ENCODE data around the gene GRIK3. TPM values are rescaled to one million over a fixed set of nuclear protein-coding genes. Genes with fewer than 3 reads are reported as not detected.

The GRIK3 gene
- total and polyA plus RNA-seq, 4 donors, result 0.03 to 0.08 (median 0.05) TPM; not detected in 1

GRCh38 chr1:36994868-36995267, 39.4 kb downstream of the GRIK3 start (continued):
- TF ChIP-seq CTCF (IDR thresholded peaks at IDR 0.05; ENCODE audit: low read depth, low read length, missing input control) (no peak), EGR1 (IDR thresholded peaks at IDR 0.05; ENCODE audit: low read depth in 2 of 2) (no peak)

DNA sequence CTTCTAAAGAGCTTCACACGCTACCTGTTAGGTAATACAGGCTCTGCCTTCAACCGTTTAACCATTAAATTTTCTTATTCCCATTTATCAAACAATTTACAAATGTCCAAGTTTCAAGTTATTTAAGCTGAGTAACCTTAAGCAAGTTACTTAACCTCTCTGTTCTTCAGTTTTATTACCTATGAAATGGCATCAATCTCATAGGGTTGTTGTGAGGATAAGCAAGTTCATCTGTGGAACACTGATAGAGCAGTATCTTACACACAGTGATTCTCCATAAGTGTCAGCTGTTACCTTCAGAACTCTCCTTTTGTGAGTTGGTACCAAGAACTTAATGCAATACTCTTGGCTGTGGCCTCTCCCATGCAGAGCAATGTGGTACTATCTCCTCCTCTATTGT, 40.0 kb downstream of the GRIK3 start:
- no peak overlapping the region for H3K9ac ChIP-seq (ENCODE audit: low read depth in 1 of 2, low read length in 2 of 2)
- H3K27me3 ChIP-seq (ENCODE audit: control insufficient read depth in 4 of 4, insufficient read depth in 4 of 4, low read length in 3 of 4), result peaks cover 0 to 3% (median under 1%) of the 10 kb centered on the region in 4 donors
- no peaks in the 10 kb centered on the region for H3K9me3 ChIP-seq (ENCODE audit: control insufficient read depth in 4 of 4, low read length in 3 of 4)
- H3K36me3 ChIP-seq (ENCODE audit: control insufficient read depth in 4 of 4, insufficient read depth in 3 of 4, low read depth in 1 of 4, low read length in 3 of 4), result no peaks in the 10 kb centered on the region
- DNase-seq (ENCODE audit: low spot score), result no peak
- H3K27ac ChIP-seq (ENCODE audit: low read depth in 1 of 2, low read length in 2 of 2), result no peak overlapping the region
- no peak overlapping the region for H3K4me3 ChIP-seq (ENCODE audit: low read depth in 1 of 3, low read length in 3 of 3)
- H3K4me1 ChIP-seq (ENCODE audit: control insufficient read depth in 4 of 4, insufficient read depth in 4 of 4, low read length in 3 of 4), result no peaks in the 10 kb centered on the region
- TF ChIP-seq FOXA2 (IDR thresholded peaks at IDR 0.05), result no peak
- no peak for TF ChIP-seq YY1 (IDR thresholded peaks at IDR 0.05)
- no peak for TF ChIP-seq RAD21 (IDR thresholded peaks at IDR 0.05)
- TF ChIP-seq JUND (IDR thresholded peaks at IDR 0.05), result no peak
- TF ChIP-seq HNF4A (conservative IDR thresholded peaks at IDR 0.05), result no peak
- no peak for TF ChIP-seq RXRA (IDR thresholded peaks at IDR 0.05)
- TF ChIP-seq ATF3 (IDR thresholded peaks at IDR 0.05), result no peak
- WGBS, result 50% methylated on average over 2 of the region's 2 CpGs

DNA sequence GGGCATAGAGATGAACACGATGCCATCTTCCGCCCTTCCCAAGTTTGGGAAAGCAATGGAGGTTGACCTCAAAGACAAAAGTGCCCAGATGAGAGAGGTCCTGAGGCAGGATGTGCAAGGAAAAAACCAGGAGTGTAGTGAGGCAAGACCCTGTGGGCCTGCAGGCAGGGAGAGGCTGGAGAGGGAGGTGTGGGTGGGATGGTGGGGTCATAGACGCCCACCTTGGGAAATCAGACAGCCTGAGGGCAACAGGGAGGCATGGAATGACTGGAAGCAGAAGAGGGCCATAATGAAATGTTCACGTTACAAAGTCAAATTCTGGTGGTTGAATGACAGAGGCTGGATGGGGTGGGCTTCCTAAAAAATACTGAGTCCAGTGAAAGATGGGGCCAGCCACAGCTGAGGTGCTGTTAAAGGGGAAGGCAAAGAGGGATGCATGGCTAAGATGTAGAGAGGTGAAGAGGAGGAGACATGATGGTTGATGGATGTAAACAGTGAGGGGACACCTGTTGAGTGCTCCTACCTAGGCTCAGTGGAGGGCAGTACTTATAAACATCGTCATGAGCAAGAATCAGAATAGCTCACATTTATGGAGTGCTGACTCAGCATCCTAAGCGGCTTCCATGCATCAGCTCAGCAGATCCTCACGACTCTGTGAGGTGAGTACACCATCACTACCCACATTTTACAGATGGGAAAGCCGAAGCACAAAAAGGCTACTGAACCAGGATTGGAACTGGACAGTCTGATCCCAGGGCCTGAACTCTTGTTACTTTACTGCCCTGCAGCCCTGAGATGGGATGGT, 42.0 kb downstream of the GRIK3 start:
- H3K4me3 ChIP-seq (ENCODE audit: low read depth in 1 of 3, low read length in 3 of 3), result no peak overlapping the region
- 73% methylated on average over 8 of the region's 8 CpGs for WGBS
- H3K9ac ChIP-seq (ENCODE audit: low read depth in 1 of 2, low read length in 2 of 2), result no peak overlapping the region
- no peaks in the 10 kb centered on the region for H3K36me3 ChIP-seq (ENCODE audit: control insufficient read depth in 4 of 4, insufficient read depth in 3 of 4, low read depth in 1 of 4, low read length in 3 of 4)
- no peaks in the 10 kb centered on the region for H3K9me3 ChIP-seq (ENCODE audit: control insufficient read depth in 4 of 4, low read length in 3 of 4)
- no peaks in the 10 kb centered on the region for H3K4me1 ChIP-seq (ENCODE audit: control insufficient read depth in 4 of 4, insufficient read depth in 4 of 4, low read length in 3 of 4)
- TF ChIP-seq JUND (IDR thresholded peaks at IDR 0.05), result no peak
- TF ChIP-seq GABPA (IDR thresholded peaks at IDR 0.05 in 1 of 2, conservative IDR thresholded peaks at IDR 0.05 in 1 of 2), result no peak
- no peak for TF ChIP-seq HNF4A (conservative IDR thresholded peaks at IDR 0.05)
- no peak for TF ChIP-seq FOXA2 (IDR thresholded peaks at IDR 0.05)
- TF ChIP-seq TAF1 (conservative IDR thresholded peaks at IDR 0.05), result no peak
- no peak for TF ChIP-seq ATF3 (IDR thresholded peaks at IDR 0.05)
- TF ChIP-seq HNF4G (IDR thresholded peaks at IDR 0.05), result no peak
- TF ChIP-seq SP1 (IDR thresholded peaks at IDR 0.05), result no peak
- no peak for TF ChIP-seq EGR1 (IDR thresholded peaks at IDR 0.05; ENCODE audit: low read depth in 2 of 2)
- TF ChIP-seq RAD21 (IDR thresholded peaks at IDR 0.05), result no peak
- TF ChIP-seq YY1 (IDR thresholded peaks at IDR 0.05), result no peak
- no peak for TF ChIP-seq RXRA (IDR thresholded peaks at IDR 0.05)
- no peak for TF ChIP-seq FOXA1 (IDR thresholded peaks at IDR 0.05)
- TF ChIP-seq, protein P1, sequence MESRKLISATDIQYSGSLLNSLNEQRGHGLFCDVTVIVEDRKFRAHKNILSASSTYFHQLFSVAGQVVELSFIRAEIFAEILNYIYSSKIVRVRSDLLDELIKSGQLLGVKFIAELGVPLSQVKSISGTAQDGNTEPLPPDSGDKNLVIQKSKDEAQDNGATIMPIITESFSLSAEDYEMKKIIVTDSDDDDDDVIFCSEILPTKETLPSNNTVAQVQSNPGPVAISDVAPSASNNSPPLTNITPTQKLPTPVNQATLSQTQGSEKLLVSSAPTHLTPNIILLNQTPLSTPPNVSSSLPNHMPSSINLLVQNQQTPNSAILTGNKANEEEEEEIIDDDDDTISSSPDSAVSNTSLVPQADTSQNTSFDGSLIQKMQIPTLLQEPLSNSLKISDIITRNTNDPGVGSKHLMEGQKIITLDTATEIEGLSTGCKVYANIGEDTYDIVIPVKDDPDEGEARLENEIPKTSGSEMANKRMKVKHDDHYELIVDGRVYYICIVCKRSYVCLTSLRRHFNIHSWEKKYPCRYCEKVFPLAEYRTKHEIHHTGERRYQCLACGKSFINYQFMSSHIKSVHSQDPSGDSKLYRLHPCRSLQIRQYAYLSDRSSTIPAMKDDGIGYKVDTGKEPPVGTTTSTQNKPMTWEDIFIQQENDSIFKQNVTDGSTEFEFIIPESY (IDR thresholded peaks at IDR 0.05), result no peak
- TF ChIP-seq, protein P2, sequence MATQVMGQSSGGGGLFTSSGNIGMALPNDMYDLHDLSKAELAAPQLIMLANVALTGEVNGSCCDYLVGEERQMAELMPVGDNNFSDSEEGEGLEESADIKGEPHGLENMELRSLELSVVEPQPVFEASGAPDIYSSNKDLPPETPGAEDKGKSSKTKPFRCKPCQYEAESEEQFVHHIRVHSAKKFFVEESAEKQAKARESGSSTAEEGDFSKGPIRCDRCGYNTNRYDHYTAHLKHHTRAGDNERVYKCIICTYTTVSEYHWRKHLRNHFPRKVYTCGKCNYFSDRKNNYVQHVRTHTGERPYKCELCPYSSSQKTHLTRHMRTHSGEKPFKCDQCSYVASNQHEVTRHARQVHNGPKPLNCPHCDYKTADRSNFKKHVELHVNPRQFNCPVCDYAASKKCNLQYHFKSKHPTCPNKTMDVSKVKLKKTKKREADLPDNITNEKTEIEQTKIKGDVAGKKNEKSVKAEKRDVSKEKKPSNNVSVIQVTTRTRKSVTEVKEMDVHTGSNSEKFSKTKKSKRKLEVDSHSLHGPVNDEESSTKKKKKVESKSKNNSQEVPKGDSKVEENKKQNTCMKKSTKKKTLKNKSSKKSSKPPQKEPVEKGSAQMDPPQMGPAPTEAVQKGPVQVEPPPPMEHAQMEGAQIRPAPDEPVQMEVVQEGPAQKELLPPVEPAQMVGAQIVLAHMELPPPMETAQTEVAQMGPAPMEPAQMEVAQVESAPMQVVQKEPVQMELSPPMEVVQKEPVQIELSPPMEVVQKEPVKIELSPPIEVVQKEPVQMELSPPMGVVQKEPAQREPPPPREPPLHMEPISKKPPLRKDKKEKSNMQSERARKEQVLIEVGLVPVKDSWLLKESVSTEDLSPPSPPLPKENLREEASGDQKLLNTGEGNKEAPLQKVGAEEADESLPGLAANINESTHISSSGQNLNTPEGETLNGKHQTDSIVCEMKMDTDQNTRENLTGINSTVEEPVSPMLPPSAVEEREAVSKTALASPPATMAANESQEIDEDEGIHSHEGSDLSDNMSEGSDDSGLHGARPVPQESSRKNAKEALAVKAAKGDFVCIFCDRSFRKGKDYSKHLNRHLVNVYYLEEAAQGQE (IDR thresholded peaks at IDR 0.05), result no peak
- no peak for TF ChIP-seq CTCF (IDR thresholded peaks at IDR 0.05; ENCODE audit: low read depth, low read length, missing input control)
- no peak for TF ChIP-seq MAX (IDR thresholded peaks at IDR 0.05)
- H3K27me3 ChIP-seq (ENCODE audit: control insufficient read depth in 4 of 4, insufficient read depth in 4 of 4, low read length in 3 of 4), result peaks cover 0 to 2% (median 0%) of the 10 kb centered on the region in 4 donors
- DNase-seq (ENCODE audit: low spot score), result no peak
- no peak overlapping the region for H3K27ac ChIP-seq (ENCODE audit: low read depth in 1 of 2, low read length in 2 of 2)

Data from liver (tissue), 9 donors.